ENCODE measurements around the gene PER2.
"Not testable (repeated sequence)": the region's sequence is repeated elsewhere in the genome, so short reads cannot be mapped to it uniquely, and the experiment has no call there.

The PER2 gene

GRCh38 chr2:238279324-238279682 is 9.1 kb downstream of the PER2 start:
- ChIA-PET CTCF (interaction anchor here (0.9 to 14.6 kb wide), 3 partner anchors 9 to 23 kb away, joined by 3 to 148 read pairs (median 3); no protein-coding TSS in a partner anchor), POLR2A (interaction anchor here (0.6 kb wide), 1 partner anchor 12 kb away, joined by 3 read pairs; no protein-coding TSS in a partner anchor)
- no peak for TF ChIP-seq CTCF (IDR thresholded peaks at IDR 0.05; ENCODE audit: insufficient read depth, low read length, missing control alignments)
- no peak for DNase-seq (ENCODE audit: low read depth, low spot score)
- no peak overlapping the region for H3K4me3 ChIP-seq (ENCODE audit: low read depth, low read length)

- no peak for TF ChIP-seq CTCF (IDR thresholded peaks at IDR 0.05; ENCODE audit: insufficient read depth, low read length, missing control alignments)
- POLR2A ChIA-PET = interaction anchor here (0.6 kb wide), 1 partner anchor 12 kb away, joined by 3 read pairs; no protein-coding TSS in a partner anchor
- CTCF ChIA-PET = interaction anchor here (1.3 to 14.6 kb wide), 2 partner anchors 9 to 15 kb away, joined by 3 to 148 read pairs; no protein-coding TSS in a partner anchor
- DNase-seq (ENCODE audit: low read depth, low spot score) = no peak
- no peak overlapping the region for H3K4me3 ChIP-seq (ENCODE audit: low read depth, low read length)
Measured at GRCh38 chr2:238278626-238279323, 9.6 kb downstream of the PER2 start.

- DNase-seq (ENCODE audit: low read depth, low spot score) = no peak
- CTCF ChIA-PET = interaction anchor here (1.3 to 14.6 kb wide), 2 partner anchors 11 to 14 kb away, joined by 6 to 148 read pairs; partner anchors contain the start of gene PER2
- TF ChIP-seq CTCF (IDR thresholded peaks at IDR 0.05; ENCODE audit: insufficient read depth, low read length, missing control alignments) = no peak
- POLR2A ChIA-PET = no interaction called here
- no peak overlapping the region for H3K4me3 ChIP-seq (ENCODE audit: low read depth, low read length)
Measured at GRCh38 chr2:238277695-238278094, 10.7 kb downstream of the PER2 start.

- no peak overlapping the region for H3K4me3 ChIP-seq (ENCODE audit: low read depth, low read length)
- no peak for TF ChIP-seq CTCF (IDR thresholded peaks at IDR 0.05; ENCODE audit: insufficient read depth, low read length, missing control alignments)
- CTCF ChIA-PET = interaction anchor here (1.0 to 14.6 kb wide), 3 partner anchors 11 to 25 kb away, joined by 3 to 148 read pairs (median 3); no protein-coding TSS in a partner anchor
- DNase-seq (ENCODE audit: low read depth, low spot score) = no peak
- POLR2A ChIA-PET = no interaction called here
Measured at GRCh38 chr2:238274152-238274865, 14.1 kb downstream of the PER2 start.

GRCh38 chr2:238273433-238273832 is 15.0 kb downstream of the PER2 start:
- DNase-seq (ENCODE audit: low read depth, low spot score); H3K4me3 ChIP-seq (ENCODE audit: low read depth, low read length); POLR2A ChIA-PET: not testable (repeated sequence)
- CTCF ChIA-PET = interaction anchor here (1.4 to 14.6 kb wide), 2 partner anchors 10 to 413 kb away, joined by 4 to 148 read pairs; no protein-coding TSS in a partner anchor

GRCh38 chr2:238272156-238272555 is 16.3 kb downstream of the PER2 start:
- DNase-seq (ENCODE audit: low read depth, low spot score) = no peak
- ChIA-PET CTCF (interaction anchor here (1.4 to 14.6 kb wide), 3 partner anchors 8 to 412 kb away, joined by 4 to 148 read pairs (median 5); no protein-coding TSS in a partner anchor), POLR2A (no interaction called here)
- no peak for TF ChIP-seq CTCF (IDR thresholded peaks at IDR 0.05; ENCODE audit: insufficient read depth, low read length, missing control alignments)
- H3K4me3 ChIP-seq (ENCODE audit: low read depth, low read length) = no peak overlapping the region

GRCh38 chr2:238271686-238272085 is 16.7 kb downstream of the PER2 start:
- DNase-seq (ENCODE audit: low read depth, low spot score); H3K4me3 ChIP-seq (ENCODE audit: low read depth, low read length); POLR2A ChIA-PET: not testable (repeated sequence)
- CTCF ChIA-PET = interaction anchor here (1.7 to 14.6 kb wide), 2 partner anchors 8 to 15 kb away, joined by 5 to 148 read pairs; no protein-coding TSS in a partner anchor
